ENCODE results near the gene MED16. TPM values are rescaled to one million over a fixed set of nuclear protein-coding genes. Genes with fewer than 3 reads are reported as not detected.

The MED16 gene
- total and polyA plus RNA-seq, 8 donors = 16.7 to 126 (median 74.0) TPM

DNA sequence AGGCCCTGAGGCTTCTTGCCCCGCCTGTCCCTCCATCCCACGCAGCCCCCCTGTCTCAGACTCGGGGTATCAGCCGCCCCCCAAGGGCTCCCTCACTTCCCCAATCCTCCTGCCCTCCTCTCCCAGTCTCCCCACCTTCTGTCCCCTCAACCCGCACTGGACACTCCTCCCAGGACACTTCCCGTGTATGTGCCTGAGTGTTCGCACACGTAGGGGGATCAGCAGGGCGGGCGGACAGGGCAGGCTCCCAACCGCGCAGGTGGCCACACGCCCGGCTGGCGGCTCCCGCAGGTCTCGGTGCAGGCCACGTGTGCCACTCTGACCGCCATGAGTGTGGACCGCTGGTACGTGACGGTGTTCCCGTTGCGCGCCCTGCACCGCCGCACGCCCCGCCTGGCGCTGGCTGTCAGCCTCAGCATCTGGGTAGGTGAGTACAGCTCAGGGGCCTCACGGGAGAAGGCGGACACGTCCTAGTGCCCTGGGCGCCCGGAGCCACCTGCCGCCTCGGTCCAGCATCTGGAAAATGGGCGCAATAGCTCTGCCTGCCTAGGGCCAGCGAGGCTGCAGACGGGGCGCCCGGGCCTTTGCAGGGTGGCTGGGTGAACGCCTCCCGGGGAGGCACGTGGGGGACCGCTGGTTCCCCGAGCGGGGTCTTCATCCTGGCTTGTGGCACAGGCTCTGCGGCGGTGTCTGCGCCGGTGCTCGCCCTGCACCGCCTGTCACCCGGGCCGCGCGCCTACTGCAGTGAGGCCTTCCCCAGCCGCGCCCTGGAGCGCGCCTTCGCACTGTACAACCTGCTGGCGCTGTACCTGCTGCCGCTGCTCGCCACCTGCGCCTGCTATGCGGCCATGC, 26.4 kb upstream of the MED16 start:
- peak overlapping the region; percentile 19 to 42 (median 30) for H3K4me3 ChIP-seq
- TF ChIP-seq, protein P1, sequence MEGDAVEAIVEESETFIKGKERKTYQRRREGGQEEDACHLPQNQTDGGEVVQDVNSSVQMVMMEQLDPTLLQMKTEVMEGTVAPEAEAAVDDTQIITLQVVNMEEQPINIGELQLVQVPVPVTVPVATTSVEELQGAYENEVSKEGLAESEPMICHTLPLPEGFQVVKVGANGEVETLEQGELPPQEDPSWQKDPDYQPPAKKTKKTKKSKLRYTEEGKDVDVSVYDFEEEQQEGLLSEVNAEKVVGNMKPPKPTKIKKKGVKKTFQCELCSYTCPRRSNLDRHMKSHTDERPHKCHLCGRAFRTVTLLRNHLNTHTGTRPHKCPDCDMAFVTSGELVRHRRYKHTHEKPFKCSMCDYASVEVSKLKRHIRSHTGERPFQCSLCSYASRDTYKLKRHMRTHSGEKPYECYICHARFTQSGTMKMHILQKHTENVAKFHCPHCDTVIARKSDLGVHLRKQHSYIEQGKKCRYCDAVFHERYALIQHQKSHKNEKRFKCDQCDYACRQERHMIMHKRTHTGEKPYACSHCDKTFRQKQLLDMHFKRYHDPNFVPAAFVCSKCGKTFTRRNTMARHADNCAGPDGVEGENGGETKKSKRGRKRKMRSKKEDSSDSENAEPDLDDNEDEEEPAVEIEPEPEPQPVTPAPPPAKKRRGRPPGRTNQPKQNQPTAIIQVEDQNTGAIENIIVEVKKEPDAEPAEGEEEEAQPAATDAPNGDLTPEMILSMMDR (IDR thresholded peaks at IDR 0.05) = no peak
- TF ChIP-seq POLR2A (IDR thresholded peaks at IDR 0.05) = no peak
- TF ChIP-seq POLR2AphosphoS5 (IDR thresholded peaks at IDR 0.05) = no peak
- no peak for TF ChIP-seq EP300 (IDR thresholded peaks at IDR 0.05)
- H3K27ac ChIP-seq = no peak overlapping the region
- H3K27me3 ChIP-seq = peaks cover 26 to 57% (median 53%) of the 10 kb centered on the region in 3 donors
- DNase-seq = peak in 1 of 2 donors; percentile 76
- no peaks in the 10 kb centered on the region for H3K9me3 ChIP-seq
- WGBS, 5 donors = 2 to 4% (median 3%) methylated on average over 6 to 68 of the region's 68 CpGs
- intact Hi-C loops (cut with DNase I; ENCODE audit: low total_unique reads) = loop anchor here (5.0 kb wide), 3 partner anchors 52 to 152 kb away; partner anchors contain the start of gene WDR18
- H3K4me1 ChIP-seq = peaks cover 33 to 64% (median 56%) of the 10 kb centered on the region in 4 donors
- H3K36me3 ChIP-seq = no peaks in the 10 kb centered on the region

GRCh38 chr19:918481-919198, 25.7 kb upstream of the MED16 start:
- H3K9me3 ChIP-seq = no peaks in the 10 kb centered on the region
- TF ChIP-seq EP300 (IDR thresholded peaks at IDR 0.05) (no peak), POLR2AphosphoS5 (IDR thresholded peaks at IDR 0.05) (no peak), POLR2A (IDR thresholded peaks at IDR 0.05) (no peak)
- TF ChIP-seq, protein P1 (IDR thresholded peaks at IDR 0.05) = no peak
- no peaks in the 10 kb centered on the region for H3K36me3 ChIP-seq
- H3K27me3 ChIP-seq = peaks cover 26 to 57% (median 53%) of the 10 kb centered on the region in 3 donors
- no peak overlapping the region for H3K27ac ChIP-seq
- peak overlapping the region in 1 of 4 donors; percentile 50 for H3K4me3 ChIP-seq
- peaks cover 35 to 63% (median 56%) of the 10 kb centered on the region in 4 donors for H3K4me1 ChIP-seq
- intact Hi-C loops (cut with DNase I; ENCODE audit: low total_unique reads) = loop anchor here (5.0 kb wide), 2 partner anchors 51 to 151 kb away; no protein-coding TSS in a partner anchor
- WGBS, 5 donors = 1 to 5% (median 3%) methylated on average over 10 to 58 of the region's 58 CpGs
- DNase-seq = peak in 1 of 2 donors; percentile 59

DNA sequence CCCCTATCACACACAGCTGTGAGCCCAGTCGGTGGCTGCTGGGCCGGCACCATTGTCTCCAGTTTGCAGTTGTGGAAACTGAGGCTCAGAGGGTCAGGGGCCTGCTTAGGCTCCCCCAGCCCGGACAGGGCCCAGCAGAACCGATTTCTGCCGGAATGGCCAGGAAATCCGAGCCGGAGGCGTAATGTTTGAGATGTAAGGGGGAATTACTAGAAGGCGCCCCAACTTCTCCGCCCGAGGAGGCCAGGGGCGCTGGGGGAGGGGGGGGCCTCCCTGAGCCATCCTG, 25.1 kb upstream of the MED16 start:
- no peak for DNase-seq
- peaks cover 26 to 57% (median 53%) of the 10 kb centered on the region in 3 donors for H3K27me3 ChIP-seq
- H3K36me3 ChIP-seq = no peaks in the 10 kb centered on the region
- H3K27ac ChIP-seq = no peak overlapping the region
- TF ChIP-seq POLR2AphosphoS5 (IDR thresholded peaks at IDR 0.05) (no peak), POLR2A (IDR thresholded peaks at IDR 0.05) (no peak), EP300 (IDR thresholded peaks at IDR 0.05) (no peak)
- TF ChIP-seq, protein P1 (IDR thresholded peaks at IDR 0.05) = no peak
- WGBS, 5 donors = 0 to 11% (median 3%) methylated on average over 5 to 12 of the region's 12 CpGs
- H3K4me1 ChIP-seq = peaks cover 36 to 65% (median 58%) of the 10 kb centered on the region in 4 donors
- H3K4me3 ChIP-seq = peak overlapping the region in 2 of 4 donors; percentile 40 to 50
- intact Hi-C loops (cut with DNase I; ENCODE audit: low total_unique reads) = loop anchor here (5.0 kb wide), 2 partner anchors 51 to 151 kb away; no protein-coding TSS in a partner anchor
- H3K9me3 ChIP-seq = no peaks in the 10 kb centered on the region

Data from stomach (tissue), 9 donors.